WI38 (cell line): ENCODE measurements around the gene BID.

Source experiments
- H3K4me3 ChIP-seq: 2 replicates; pipeline ENCODE4 v1.5.1; 2011; ENCODE audit warnings: low read depth, mild to moderate bottlenecking, control low read depth, low read length
- CTCF ChIP-seq: IDR thresholded peaks from 2 replicates; pipeline ENCODE4 v1.5.1; 2012; ENCODE audit warnings: low read depth, mild to moderate bottlenecking, control low read depth, low read length

BID gene

DNA sequence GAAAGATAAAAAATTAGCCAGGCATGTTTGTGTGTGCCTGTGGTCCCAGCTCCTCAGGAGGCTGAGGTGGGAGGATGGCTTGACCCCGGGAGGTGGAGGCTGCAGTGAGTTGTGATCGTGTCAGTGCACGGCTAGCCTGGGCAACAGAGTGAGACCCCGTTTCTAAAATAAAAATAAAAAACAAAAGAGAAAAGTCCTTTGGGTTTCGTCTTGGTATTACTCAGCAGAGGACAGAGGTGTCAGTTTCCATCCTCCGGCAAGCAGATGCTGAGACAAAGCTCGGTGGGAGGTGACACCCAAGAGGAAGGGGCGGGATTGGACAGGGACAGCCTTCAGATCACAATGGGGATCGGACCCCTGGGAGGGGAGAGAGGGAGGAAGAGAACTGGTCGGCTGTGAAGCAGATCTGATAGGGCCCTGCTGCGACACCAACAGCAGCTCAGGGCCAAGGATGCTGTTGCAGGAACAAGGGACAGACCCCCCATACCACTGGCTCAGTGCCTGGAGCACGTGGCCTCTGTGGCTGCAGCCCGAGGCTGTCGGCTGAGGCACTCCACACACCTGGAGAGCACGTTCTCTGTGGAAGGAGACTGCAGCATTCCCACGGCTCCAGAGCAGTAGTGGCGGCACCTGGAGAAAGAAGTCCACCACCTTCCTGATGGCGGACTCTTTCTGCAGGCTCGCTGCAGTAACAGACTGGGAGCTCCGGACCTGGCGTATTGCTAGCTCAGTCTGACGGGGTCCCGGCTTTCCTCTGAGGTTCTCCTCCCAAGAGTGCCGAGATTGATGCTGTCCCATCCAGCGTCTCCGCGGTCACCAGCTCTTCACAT is 5.2 kb upstream of the BID start:
- TF ChIP-seq CTCF, result no peak
- no peak overlapping the region for H3K4me3 ChIP-seq

DNA sequence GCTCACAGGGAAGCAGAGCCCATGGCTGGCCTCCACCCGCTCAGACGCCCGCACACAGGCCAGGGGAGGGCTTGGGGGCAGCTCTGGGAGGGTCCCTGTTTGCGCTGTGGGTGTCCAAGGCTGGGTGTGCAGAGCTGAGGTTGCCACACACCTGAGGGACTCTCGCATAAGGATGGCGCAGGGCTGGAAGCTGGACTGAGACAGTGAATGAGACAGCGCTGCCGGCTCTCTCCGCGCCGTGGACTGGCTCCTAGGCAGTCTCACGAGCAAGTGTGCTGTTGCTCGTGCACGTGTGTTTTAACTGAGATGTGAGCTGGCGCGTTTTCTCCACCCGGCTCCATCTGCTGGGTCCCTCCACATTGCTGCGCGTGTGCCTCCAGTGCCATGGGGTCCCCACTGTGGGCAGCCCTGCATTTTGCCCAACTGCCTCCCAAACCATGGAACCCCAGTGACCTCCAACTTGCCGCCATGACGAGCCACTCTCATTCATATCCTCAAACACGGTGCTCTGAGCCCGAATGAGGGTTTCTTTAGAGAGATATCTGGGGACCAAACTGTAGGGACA is 4.2 kb upstream of the BID start:
- no peak overlapping the region for H3K4me3 ChIP-seq
- no peak for TF ChIP-seq CTCF

DNA sequence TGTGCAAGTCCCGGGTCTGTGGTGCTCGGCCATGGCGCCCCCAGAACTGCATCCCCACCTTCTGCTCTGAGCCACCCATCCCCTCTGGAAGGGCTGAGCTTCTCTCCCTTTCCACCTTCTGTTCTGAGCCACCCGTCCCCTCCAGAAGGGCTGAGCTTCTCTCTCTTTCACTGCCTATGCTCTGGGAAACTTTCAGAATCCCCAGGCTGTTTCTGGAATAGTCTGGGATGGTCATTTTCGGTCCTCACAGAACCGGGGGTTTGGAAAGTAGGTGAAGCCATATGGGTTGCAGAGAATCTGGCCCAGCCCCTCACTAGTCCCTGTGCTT is 3.4 kb upstream of the BID start:
- no peak overlapping the region for H3K4me3 ChIP-seq
- no peak for TF ChIP-seq CTCF

- no peak overlapping the region for H3K4me3 ChIP-seq
- no peak for TF ChIP-seq CTCF
These were observed 2.9 kb upstream of the BID start for GRCh38 chr22:17777005-17777716.

GRCh38 chr22:17775781-17776465 is 1.7 kb upstream of the BID start:
- no peak for TF ChIP-seq CTCF

GRCh38 chr22:17774926-17775685 is 837 bp upstream of the BID start:
- H3K4me3 ChIP-seq, result peak overlapping the region; percentile 64
- no peak for TF ChIP-seq CTCF

More at GRCh38 chr22:17775781-17776465, 1.7 kb upstream of the BID start:
- no peak overlapping the region for H3K4me3 ChIP-seq
